GM18519 (cell line): ENCODE results near the gene PARD6G.

Experiments
- ATAC-seq: cut with Tn5 transposase; IDR thresholded peaks from one replicate; pipeline ENCODE4 v1.9.1; 2021; ENCODE audit warnings: mild to moderate bottlenecking, moderate library complexity; ENCODE audit not compliant: unreplicated experiment, low FRiP score

PARD6G gene

GRCh38 chr18:80124131-80124530 is 123.2 kb downstream of the PARD6G start:
- no peak for ATAC-seq

- no peak for ATAC-seq
These were observed 126.4 kb downstream of the PARD6G start for GRCh38 chr18:80120932-80121331.

GRCh38 chr18:80119111-80119510 is 128.2 kb downstream of the PARD6G start:
- ATAC-seq = no peak

- ATAC-seq = no peak
These were observed 132.3 kb downstream of the PARD6G start for GRCh38 chr18:80115035-80115434.

GRCh38 chr18:80112624-80113248 is 134.6 kb downstream of the PARD6G start:
- ATAC-seq = no peak

- peak; percentile 5 for ATAC-seq
These were observed 137.6 kb downstream of the PARD6G start for GRCh38 chr18:80109676-80110078.

GRCh38 chr18:80108739-80109675 is 138.3 kb downstream of the PARD6G start, which contains the start of gene ADNP2:
Gene ADNP2, plus strand, starts transcription at chr18:80109262. Its CDS starts 8,281 bp downstream, at chr18:80117543.
- ATAC-seq = peak; percentile 51

GRCh38 chr18:80108121-80108536 is 139.2 kb downstream of the PARD6G start:
- no peak for ATAC-seq

- ATAC-seq = no peak
These were observed 139.9 kb downstream of the PARD6G start for GRCh38 chr18:80107426-80107825.
